Neural cell (in vitro differentiated cells): ENCODE results near the gene PHF2. TPM values are rescaled to one million over a fixed set of nuclear protein-coding genes. Genes with fewer than 3 reads are reported as not detected.
A peak's percentile ranks its signal among the peaks of the same experiment; 100 is the strongest.

ENCODE experiments used
- H2AFZ ChIP-seq: fragments of 200-600, 300-800 bp; sonication (generic), shearing (Covaris generic); 2 replicates; pipeline ENCODE4 v1.6.0; 2014; ENCODE audit warnings: low read depth, mild to moderate bottlenecking, antibody characterized with exemption, low read length, moderate library complexity
- H3F3A ChIP-seq: fragments of 200-600 bp; shearing (Covaris generic); 2 replicates; pipeline ENCODE4 v1.6.1; 2016; ENCODE audit warnings: mild to moderate bottlenecking, moderate library complexity, mixed read lengths, antibody characterized with exemption, low read length; ENCODE audit not compliant: insufficient read depth, poor library complexity, severe bottlenecking
- H3K27ac ChIP-seq: fragments of 200-600, 300-800 bp; sonication (generic), shearing (Covaris generic); 2 replicates; pipeline ENCODE4 v1.5.1; 2014; ENCODE audit warnings: mild to moderate bottlenecking, low read length, moderate library complexity
- H3K27me3 ChIP-seq: fragments of 300-800, 200-600 bp; sonication (generic), shearing (Covaris generic); 2 replicates; pipeline ENCODE4 v1.6.0; 2014; ENCODE audit warnings: mild to moderate bottlenecking, low read depth, low read length, moderate library complexity; ENCODE audit not compliant: insufficient read depth
- H3K36me3 ChIP-seq: fragments of 300-800, 200-600 bp; sonication (generic), shearing (Covaris generic); 2 replicates; pipeline ENCODE4 v1.5.1; 2014; ENCODE audit warnings: mild to moderate bottlenecking, antibody characterized with exemption, low read length, moderate library complexity; ENCODE audit not compliant: insufficient read depth
- H3K4me2 ChIP-seq: fragments of 300-800, 200-600 bp; sonication (generic), shearing (Covaris generic); 2 replicates; pipeline ENCODE4 v1.6.0; 2014; ENCODE audit warnings: mild to moderate bottlenecking, low read length
- H3K4me3 ChIP-seq: fragments of 300-800, 200-600 bp; sonication (generic), shearing (Covaris generic); 2 replicates; pipeline ENCODE4 v1.5.1; 2014; ENCODE audit warnings: mild to moderate bottlenecking, low read length, moderate library complexity
- H3K79me2 ChIP-seq: fragments of 200-600 bp; shearing (Covaris generic); replicated peaks from 2 replicates; pipeline ENCODE4 v1.6.0; 2014; ENCODE audit warnings: mild to moderate bottlenecking, low read length, moderate library complexity; ENCODE audit not compliant: insufficient read depth
- H3K9ac ChIP-seq: fragments of 300-800, 200-600 bp; sonication (generic), shearing (Covaris generic); 2 replicates; pipeline ENCODE4 v1.6.1; 2016; ENCODE audit warnings: mild to moderate bottlenecking, low read length, mixed read lengths
- H3K9me2 ChIP-seq: fragments of 200-600 bp; shearing (Covaris generic); 2 replicates; pipeline ENCODE4 v1.6.1; 2016; ENCODE audit warnings: mild to moderate bottlenecking, low read length, mixed read lengths; ENCODE audit not compliant: insufficient read depth
- H3K9me3 ChIP-seq: fragments of 200-600, 300-800 bp; sonication (generic), shearing (Covaris generic); 2 replicates; pipeline ENCODE4 v1.6.1; 2016; ENCODE audit warnings: mild to moderate bottlenecking, mixed run types, low read length, moderate library complexity, mixed read lengths
- H4K20me1 ChIP-seq: fragments of 200-600 bp; shearing (Covaris generic); 2 replicates; pipeline ENCODE4 v1.6.1; 2016; ENCODE audit warnings: mild to moderate bottlenecking, mixed run types; ENCODE audit not compliant: insufficient read depth
- EP300 ChIP-seq: fragments of 450-650 bp; conservative IDR thresholded peaks from 2 replicates; pipeline ENCODE4 v1.6.1; 2014; ENCODE audit warnings: antibody characterized with exemption, mild to moderate bottlenecking, moderate library complexity; ENCODE audit not compliant: poor library complexity, severe bottlenecking
- EZH2 ChIP-seq: fragments of 200-600, 300-800 bp; shearing (Covaris generic), sonication (generic); IDR thresholded peaks from 2 replicates; pipeline ENCODE4 v1.6.1; 2014; ENCODE audit warnings: antibody characterized with exemption, low read length, borderline replicate concordance, mild to moderate bottlenecking; ENCODE audit not compliant: insufficient read depth, poor library complexity, severe bottlenecking
- MXI1 ChIP-seq: fragments of 450-650 bp; conservative IDR thresholded peaks from 2 replicates; pipeline ENCODE4 v1.6.1; 2014; ENCODE audit warnings: antibody characterized with exemption, mild to moderate bottlenecking; ENCODE audit not compliant: poor library complexity, severe bottlenecking
- POLR2AphosphoS5 ChIP-seq: IDR thresholded peaks from 2 replicates; pipeline ENCODE4 v1.6.1; 2012
- RAD21 ChIP-seq: fragments of 450-650 bp; conservative IDR thresholded peaks from 2 replicates; pipeline ENCODE4 v1.6.1; 2014; ENCODE audit warnings: antibody characterized with exemption, mild to moderate bottlenecking, moderate library complexity
- REST ChIP-seq: IDR thresholded peaks from 2 replicates; pipeline ENCODE4 v1.6.1; 2012; ENCODE audit warnings: borderline replicate concordance
- SMC3 ChIP-seq: fragments of 450-650 bp; conservative IDR thresholded peaks from 2 replicates; pipeline ENCODE4 v1.6.1; 2014; ENCODE audit warnings: antibody characterized with exemption, mild to moderate bottlenecking, moderate library complexity; ENCODE audit not compliant: poor library complexity
- TAF1 ChIP-seq: IDR thresholded peaks from 2 replicates; pipeline ENCODE4 v1.6.1; 2012; ENCODE audit warnings: low read depth
- polyA minus RNA-seq: library from RNA; depleted of rRNA, polyadenylated mRNA; stranded (reverse); fragments of >200 nt; gene quantifications from 2 replicates; pipeline ENCODE4 v1.2.3, GENCODE V29; 2014
- polyA plus RNA-seq: library from polyadenylated mRNA; depleted of rRNA; stranded (reverse); fragments of >200 nt; gene quantifications from 2 replicates; pipeline ENCODE4 v1.2.3, GENCODE V29; 2014
- TF ChIP-seq, protein P1 (sequence below): fragments of 450-650 bp; IDR thresholded peaks from 2 replicates; pipeline ENCODE4 v1.5.1; 2014; ENCODE audit warnings: antibody characterized with exemption, mild to moderate bottlenecking, moderate library complexity; ENCODE audit not compliant: poor library complexity, severe bottlenecking

Gene PHF2
- polyA plus RNA-seq, result 42.4 and 42.8 TPM in 2 replicates
- 46.5 and 48.5 TPM in 2 replicates for polyA minus RNA-seq

DNA sequence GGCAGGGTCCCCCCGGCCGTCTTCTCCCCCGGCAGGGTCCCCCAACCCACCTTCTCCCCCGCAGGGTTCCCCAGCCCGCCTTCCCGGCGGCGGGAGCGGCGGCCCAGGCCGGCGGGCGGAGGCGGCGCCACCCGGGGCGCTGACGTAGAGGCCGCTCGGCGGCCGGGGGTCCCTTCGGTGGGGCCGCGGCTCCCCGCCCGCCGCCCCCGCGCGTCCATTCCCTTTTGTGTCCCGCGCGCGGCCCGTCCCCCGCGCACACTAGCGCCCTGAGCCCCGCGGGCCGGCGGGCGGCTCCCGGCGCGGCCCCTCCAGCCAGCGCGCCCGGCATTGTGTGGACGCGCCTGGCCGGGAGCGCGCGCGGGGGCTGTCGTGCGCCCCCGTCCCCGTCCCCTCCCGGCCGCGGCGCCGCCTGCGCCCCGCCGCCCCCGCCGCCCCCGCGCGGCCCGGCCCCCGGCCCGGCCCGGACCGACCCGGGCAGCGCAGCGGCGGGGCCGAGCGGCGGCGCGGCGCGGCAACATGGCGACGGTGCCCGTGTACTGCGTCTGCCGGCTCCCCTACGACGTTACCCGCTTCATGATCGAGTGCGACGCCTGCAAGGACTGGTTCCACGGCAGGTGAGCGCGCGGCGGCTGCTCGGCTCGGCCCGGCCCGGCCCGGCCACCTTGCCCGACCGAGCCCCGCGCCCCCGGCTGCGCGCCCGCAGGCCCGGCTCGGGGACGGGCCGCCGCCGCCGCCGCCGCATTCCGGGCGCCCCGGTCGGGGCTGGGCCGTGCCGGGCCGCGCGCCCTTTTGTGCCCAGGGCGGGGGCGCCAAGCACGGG is at the start of gene PHF2:
PHF2 (plus strand) TSS at position 327 of the 820 bp plus-strand sequence; CDS start at position 517, 190 bp downstream.
- Histone ChIP-seq H3K9ac (peak within 1 kb of the TSS; percentile 84), H3K79me2 (peaks cover 59% of the 10 kb centered on the region), H3K27me3 (no peaks in the 10 kb centered on the region), H3K27ac (peak within 1 kb of the TSS; percentile 53), H2AFZ (peak within 1 kb of the TSS; percentile 73), H3K9me2 (no peaks in the 10 kb centered on the region), H3K36me3 (no peaks in the 10 kb centered on the region), H4K20me1 (peaks cover 6% of the 10 kb centered on the region), H3K4me3 (peak within 1 kb of the TSS; percentile 90), H3K4me2 (peak within 1 kb of the TSS; percentile 88), H3F3A (no peaks in the 10 kb centered on the region), H3K9me3 (no peaks in the 10 kb centered on the region)
- no peak for TF ChIP-seq MXI1
- no peak for TF ChIP-seq REST
- TF ChIP-seq TAF1, result peak; percentile 9
- no peak for TF ChIP-seq RAD21
- peak; percentile 47 for TF ChIP-seq POLR2AphosphoS5

DNA sequence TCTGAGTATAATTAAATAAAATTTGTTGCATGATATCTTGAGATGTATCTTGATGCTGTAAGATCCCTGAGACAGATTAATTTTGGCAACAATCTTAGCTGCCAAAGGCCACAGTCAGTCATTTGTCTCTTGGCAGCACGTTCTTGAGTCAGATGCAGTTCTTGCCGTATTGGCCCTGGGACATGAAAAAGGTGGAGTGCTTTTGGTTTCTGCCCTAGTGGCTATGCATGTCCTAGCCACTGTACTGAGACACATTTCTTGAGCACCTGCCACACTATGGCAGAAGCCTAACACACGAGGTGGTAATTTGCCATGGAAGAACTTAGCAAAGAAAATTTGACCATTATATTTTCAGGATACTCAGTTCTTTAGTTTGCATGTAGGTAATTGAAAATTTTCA is 45.0 kb upstream of the PHF2 start:
- no peaks in the 10 kb centered on the region for H3F3A ChIP-seq
- no peak overlapping the region for H3K4me3 ChIP-seq
- no peaks in the 10 kb centered on the region for H3K79me2 ChIP-seq
- no peaks in the 10 kb centered on the region for H3K9me3 ChIP-seq
- no peak overlapping the region for H3K4me2 ChIP-seq
- H3K36me3 ChIP-seq, result no peaks in the 10 kb centered on the region
- no peaks in the 10 kb centered on the region for H3K9me2 ChIP-seq
- no peak overlapping the region for H3K9ac ChIP-seq
- no peaks in the 10 kb centered on the region for H3K27me3 ChIP-seq
- no peak overlapping the region for H3K27ac ChIP-seq
- no peaks in the 10 kb centered on the region for H4K20me1 ChIP-seq
- TF ChIP-seq REST, result no peak
- no peak for TF ChIP-seq EP300
- no peak for TF ChIP-seq TAF1
- TF ChIP-seq SMC3, result no peak
- no peak for TF ChIP-seq EZH2
- TF ChIP-seq POLR2AphosphoS5, result no peak
- TF ChIP-seq MXI1, result no peak
- no peak for TF ChIP-seq RAD21
- TF ChIP-seq, protein P1, sequence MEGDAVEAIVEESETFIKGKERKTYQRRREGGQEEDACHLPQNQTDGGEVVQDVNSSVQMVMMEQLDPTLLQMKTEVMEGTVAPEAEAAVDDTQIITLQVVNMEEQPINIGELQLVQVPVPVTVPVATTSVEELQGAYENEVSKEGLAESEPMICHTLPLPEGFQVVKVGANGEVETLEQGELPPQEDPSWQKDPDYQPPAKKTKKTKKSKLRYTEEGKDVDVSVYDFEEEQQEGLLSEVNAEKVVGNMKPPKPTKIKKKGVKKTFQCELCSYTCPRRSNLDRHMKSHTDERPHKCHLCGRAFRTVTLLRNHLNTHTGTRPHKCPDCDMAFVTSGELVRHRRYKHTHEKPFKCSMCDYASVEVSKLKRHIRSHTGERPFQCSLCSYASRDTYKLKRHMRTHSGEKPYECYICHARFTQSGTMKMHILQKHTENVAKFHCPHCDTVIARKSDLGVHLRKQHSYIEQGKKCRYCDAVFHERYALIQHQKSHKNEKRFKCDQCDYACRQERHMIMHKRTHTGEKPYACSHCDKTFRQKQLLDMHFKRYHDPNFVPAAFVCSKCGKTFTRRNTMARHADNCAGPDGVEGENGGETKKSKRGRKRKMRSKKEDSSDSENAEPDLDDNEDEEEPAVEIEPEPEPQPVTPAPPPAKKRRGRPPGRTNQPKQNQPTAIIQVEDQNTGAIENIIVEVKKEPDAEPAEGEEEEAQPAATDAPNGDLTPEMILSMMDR, result no peak
- no peak overlapping the region for H2AFZ ChIP-seq
